Body of pancreas (tissue), 4 donors: ENCODE measurements around the gene ALKBH7.

ENCODE experiments used
- CTCF ChIP-seq, 7 experiments: fragments of 450-650 bp in 4 of 7; fragments of 200-600 bp in 3 of 7; sonication (generic) in 3 of 7; IDR thresholded peaks; one replicate each; pipeline ENCODE4 v1.5.1; 2016 to 2019; ENCODE audit warnings: antibody characterized with exemption in 7 of 7
- POLR2A ChIP-seq, 3 donors: fragments of 450-650 bp; IDR thresholded peaks; one replicate each; pipeline ENCODE4 v1.6.1; 2016; ENCODE audit warnings: antibody characterized with exemption in 3 of 3, mild to moderate bottlenecking in 2 of 3

- TF ChIP-seq CTCF (IDR thresholded peaks at IDR 0.05): no peak
- no peak for TF ChIP-seq POLR2A (IDR thresholded peaks at IDR 0.05)
Observed at GRCh38 chr19:6376512-6377190, 4.1 kb downstream of the ALKBH7 start.
